Dermis blood vessel endothelial cell (primary cell): ENCODE results near the gene TBX4. TPM values are rescaled to one million over a fixed set of nuclear protein-coding genes. Genes with fewer than 3 reads are reported as not detected.
"Not testable (repeated sequence)": the region's sequence is repeated elsewhere in the genome, so short reads cannot be mapped to it uniquely, and the experiment has no call there.

ENCODE experiments used
- DNase-seq: peaks from one replicate; pipeline ENCODE4 v3.0.0; 2010
- total RNA-seq: library from RNA; depleted of rRNA; stranded (reverse); fragments of >200 nt; gene quantifications from 2 replicates; pipeline ENCODE4 v1.2.3, GENCODE V29; 2014

The TBX4 gene
- total RNA-seq, 1 donor from 2014 or later, result not detected

- DNase-seq, result no peak
Observed at GRCh38 chr17:61431594-61432311, 20.5 kb upstream of the TBX4 start.

DNA sequence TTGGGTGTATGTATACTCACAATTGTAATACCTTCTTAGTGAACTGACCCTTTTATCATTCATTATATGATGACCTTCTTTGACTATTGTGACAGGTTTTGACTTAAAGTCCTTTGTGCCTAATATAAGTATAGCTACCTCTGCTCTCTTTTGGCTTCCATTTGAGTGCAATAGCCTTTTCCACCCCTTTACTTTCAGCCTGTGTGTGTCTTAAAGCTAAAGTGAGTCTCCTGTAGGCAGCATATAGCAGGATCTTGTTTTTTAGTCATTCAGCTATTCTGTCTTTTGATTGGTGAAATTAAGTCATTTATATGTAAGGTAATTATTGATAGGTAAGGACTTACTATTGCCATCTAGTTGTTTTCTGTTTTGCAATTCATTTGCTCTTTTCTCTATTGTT lies 15.9 kb upstream of the TBX4 start:
- no peak for DNase-seq

DNA sequence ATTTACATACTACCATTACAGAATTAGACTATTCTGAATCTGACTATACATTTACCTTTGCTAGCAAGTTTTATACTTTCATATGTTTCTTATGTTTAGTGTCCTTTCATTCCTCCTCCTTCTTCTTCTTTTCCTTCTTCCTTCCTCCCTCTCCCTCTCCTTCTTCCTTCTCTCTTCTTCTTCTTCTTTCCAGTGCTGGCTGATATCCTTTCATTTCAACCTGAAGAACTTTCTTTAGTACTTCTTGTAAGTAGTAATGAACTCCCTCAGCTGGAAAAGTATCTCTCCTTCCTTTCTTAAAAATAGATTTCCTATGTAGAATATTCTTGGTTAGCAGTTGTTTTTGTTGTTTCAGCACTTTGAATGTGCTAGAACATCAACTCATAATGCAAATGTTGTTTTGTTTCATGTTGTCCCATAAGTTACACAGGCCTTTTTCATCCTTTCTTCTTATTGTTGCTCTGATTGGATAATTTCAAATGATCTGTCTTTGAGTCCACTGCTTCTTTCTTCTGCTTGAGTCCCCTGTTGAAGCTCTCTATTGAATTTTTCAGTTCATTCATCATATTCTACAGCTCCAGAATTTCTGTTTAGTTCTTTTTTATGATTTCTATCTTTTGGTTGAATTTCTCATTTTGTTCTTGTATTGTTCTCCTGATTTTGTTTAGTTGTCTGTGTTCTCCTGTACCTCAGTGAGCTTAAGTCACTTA lies 15.1 kb upstream of the TBX4 start:
- DNase-seq, result no peak

DNA sequence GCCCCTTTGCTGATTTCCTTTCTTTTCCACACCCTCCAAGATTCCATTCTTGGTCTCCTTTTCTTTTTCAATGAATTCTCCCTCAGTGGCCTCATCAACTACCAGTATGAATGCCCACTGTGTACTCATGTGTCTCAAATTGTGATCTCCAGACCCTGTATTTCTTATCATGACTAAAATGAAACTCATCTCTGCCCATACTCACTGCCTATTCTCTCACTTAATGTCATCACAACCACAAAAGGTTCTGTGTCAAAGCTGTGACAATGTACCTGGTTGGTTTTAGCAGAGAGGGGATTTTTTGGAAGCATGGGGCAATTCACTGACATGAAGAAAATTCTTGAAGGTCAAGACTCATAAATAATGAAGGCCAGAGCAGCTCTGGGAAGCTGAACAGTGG lies 11.5 kb upstream of the TBX4 start:
- no peak for DNase-seq

DNA sequence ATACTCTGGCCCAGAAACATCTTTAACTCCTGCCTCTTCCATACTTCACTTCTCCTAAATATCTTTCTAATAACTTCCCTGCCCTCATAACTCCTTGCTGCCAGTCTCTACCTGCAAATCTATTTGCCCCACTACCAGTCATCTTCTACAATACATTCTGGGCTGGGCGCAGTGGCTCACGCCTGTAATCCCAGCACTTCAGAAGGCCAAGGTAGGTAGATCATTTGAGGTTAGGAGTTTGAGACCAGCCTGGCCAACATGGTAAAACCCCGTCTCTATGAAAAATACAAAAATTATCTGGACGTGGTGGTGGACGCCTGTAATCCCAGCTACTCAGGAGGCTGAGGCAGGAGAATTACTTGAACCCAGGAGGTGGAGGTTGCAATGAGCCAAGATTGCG lies 10.7 kb upstream of the TBX4 start:
- DNase-seq, result not testable (repeated sequence)

DNA sequence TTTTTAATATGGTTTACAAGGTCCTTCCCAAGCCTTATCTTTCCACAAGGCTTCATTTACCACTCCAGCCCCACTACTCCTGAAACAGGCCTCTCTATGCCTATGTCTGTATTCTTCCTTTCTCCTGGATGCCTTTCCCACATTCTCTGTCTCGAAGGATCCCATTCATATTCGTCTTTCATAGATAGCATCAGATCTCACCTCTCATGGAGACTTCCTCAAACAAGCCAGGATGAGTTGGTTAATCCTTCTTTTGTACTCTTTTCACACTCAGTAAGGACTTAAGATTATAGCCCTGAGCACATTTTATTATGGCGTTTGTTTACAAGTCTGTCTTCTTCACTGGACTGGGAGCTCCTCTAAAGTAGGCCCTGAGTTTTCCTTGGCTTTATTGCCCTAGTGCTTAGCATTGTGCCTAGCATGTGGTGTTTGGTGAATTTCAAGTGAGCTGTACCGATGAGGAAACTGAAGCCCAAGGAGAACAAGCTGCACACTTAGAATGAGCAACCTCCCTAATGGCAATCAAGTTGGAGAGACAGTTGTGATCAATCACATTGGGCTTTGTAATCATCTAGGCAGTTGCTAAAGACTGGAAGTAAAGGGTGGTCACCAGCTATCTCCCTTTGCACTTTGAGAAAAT lies 10.0 kb upstream of the TBX4 start:
- no peak for DNase-seq

DNA sequence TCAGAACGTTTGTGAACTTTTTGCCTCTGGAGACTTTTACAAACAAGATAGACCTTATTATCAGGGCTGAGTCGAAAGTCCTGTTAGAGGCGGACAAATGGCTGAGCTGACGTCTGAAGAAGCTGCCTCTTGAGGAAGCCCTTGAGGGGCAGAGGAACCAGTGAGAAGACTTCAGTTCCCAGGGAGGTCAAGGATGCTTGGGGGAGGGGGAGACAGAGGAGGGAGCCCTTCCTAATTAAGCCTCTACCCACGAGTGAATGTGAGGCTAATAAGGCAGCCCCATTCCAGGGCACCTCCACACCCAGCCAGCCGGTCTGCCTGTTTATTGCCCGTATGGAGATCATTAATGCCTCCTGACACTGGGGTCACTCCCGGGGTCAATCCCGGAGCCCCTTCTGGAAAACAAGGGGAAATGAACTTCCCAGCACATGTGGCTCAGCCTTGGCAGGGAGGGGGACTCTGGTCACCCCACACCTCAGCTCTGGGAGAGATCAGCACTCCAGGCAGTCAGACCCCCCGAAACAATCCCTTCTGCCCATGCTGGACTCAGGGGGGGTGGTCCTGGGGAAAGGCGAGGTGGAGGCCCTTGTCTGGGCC lies 9.2 kb upstream of the TBX4 start:
- no peak for DNase-seq

- no peak for DNase-seq
Observed at GRCh38 chr17:61443475-61443882, 8.7 kb upstream of the TBX4 start.

- no peak for DNase-seq
Observed at GRCh38 chr17:61444075-61444474, 8.1 kb upstream of the TBX4 start.

GRCh38 chr17:61444831-61445230 lies 7.4 kb upstream of the TBX4 start:
- no peak for DNase-seq

GRCh38 chr17:61447358-61447757 lies 4.9 kb upstream of the TBX4 start:
- DNase-seq, result no peak

- DNase-seq, result no peak
Observed at GRCh38 chr17:61448042-61448441, 4.2 kb upstream of the TBX4 start.

GRCh38 chr17:61449140-61449539 lies 3.1 kb upstream of the TBX4 start:
- not testable (repeated sequence) for DNase-seq

GRCh38 chr17:61449707-61450640 lies 2.2 kb upstream of the TBX4 start:
- DNase-seq, result no peak

DNA sequence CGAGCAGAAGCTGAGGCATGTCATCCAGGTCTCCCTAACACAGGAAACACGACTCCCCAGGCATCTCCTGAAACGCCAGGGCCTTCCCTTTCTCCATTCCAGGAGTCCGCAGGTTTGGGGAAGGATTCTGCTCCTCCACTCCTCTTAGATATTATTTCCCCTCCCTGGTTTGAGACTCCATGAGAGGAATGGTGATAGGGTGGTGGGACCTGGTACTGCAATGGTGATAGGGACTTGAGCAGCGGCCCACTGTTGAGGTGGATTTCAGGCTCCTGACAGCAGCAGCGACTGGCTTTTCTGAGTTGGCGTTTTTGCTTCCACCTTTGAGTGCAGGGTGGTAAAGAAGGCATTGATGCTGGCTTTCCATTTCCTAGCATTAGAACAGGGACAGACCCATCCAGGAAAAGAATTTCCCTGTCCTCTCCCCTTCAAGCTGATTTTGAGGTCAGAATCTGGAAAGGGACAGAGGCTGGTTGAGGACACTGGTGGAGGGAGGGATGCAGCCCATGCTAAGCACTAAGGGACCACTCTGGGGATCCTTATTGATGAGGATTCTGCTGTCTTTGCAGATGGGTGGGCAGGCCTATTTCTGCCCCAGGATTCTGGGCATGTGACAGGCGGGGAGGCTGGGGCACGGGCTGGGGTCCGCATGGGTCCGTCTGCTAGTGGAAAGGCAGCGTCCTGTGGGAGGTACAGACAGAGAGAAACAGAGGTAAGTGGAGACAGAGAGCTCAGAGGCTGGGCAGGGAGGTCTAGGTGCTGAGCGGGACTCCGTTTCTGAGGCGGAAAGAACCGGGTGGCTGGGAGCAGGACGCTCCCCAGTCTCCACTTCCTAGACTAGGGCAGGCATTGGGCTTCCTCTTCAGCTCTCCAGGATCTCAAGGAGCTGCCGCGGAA lies 1.3 kb upstream of the TBX4 start:
- DNase-seq, result no peak

GRCh38 chr17:61451538-61452300 lies 503 bp upstream of the TBX4 start:
- DNase-seq, result peak; percentile 6

GRCh38 chr17:61453566-61454380 lies 1.6 kb downstream of the TBX4 start:
- DNase-seq, result no peak

DNA sequence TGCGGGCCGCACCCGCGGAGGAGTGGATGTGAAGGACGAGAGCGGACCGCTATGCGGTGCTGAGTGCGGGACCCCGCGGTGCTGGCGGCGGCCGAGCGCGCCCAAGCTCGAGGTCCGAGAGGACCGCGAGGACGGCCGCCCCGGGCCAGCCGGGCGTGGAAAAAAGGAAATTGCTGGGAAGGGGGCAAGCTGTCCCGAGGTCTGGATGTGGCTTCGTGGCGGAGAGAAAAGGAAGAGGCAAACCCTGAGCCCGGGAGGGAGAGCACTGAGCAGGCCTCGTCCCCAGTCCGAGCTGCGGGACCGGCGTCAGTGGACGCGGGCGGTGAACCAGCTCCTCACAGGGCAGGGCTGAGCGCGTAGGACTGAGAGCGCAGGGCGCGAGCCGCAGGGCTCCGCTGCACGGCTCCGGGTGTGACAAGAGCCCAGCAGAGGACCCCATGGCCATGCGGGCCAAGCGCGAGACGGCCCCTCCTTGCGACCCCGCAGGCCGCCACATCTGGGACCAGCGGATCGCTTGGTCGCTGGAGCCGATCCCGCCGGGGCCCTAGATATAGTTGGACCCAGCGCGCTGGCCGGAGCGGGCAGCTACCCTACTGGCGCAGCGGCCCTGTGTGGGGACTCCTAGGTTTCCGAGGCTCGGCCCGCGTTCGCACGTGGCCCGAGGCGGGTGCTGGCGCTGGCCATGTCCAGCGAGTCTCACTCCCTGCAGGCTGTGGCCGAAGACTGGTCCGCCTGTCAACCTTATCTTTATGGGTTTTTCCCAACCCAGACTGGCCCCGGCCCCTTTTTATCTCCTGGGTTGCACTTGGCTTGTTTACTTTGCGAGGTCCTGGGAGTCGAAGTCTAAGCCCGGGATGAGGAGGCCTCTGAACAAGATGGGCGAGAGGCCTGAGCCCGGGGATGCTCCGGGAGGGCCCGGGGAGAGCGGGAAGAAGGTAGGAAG lies 2.4 kb downstream of the TBX4 start:
- DNase-seq, result no peak
